Heart right ventricle (tissue), 16 donors: Measurements from ENCODE around the gene CAMSAP3. TPM values are rescaled to one million over a fixed set of nuclear protein-coding genes. Genes with fewer than 3 reads are reported as not detected.

Source experiments
- ATAC-seq, 8 donors: fragments of 200-7000 bp; cut with Tn5 transposase; one replicate each; pipeline ENCODE4 v1.9.1; 2020; ENCODE audit warnings: mild to moderate bottlenecking in 8 of 8, moderate library complexity in 8 of 8, moderate number of reproducible peaks in 1 of 8
- DNase-seq, 2 donors: peaks; one replicate each; pipeline ENCODE4 v3.0.0-alpha.2; 2020
- H3K27ac ChIP-seq, 10 donors: fragments of 200-600 bp; sonication (generic) in 2 of 10; one replicate each; pipeline versions ENCODE4 v1.5.0 to v1.8.0; 2020 to 2022; ENCODE audit warnings: mild to moderate bottlenecking in 3 of 10
- H3K27me3 ChIP-seq, 7 donors: fragments of 200-600 bp; one replicate each; pipeline ENCODE4 v1.8.0; 2021 to 2022; ENCODE audit warnings: mild to moderate bottlenecking in 2 of 7
- H3K36me3 ChIP-seq, 9 donors: fragments of 200-600 bp; sonication (generic) in 1 of 9; one replicate each; pipeline versions ENCODE4 v1.5.0 to v1.8.0; 2020 to 2022; ENCODE audit warnings: mild to moderate bottlenecking in 2 of 9
- H3K4me1 ChIP-seq, 9 donors: fragments of 200-600 bp; sonication (generic) in 1 of 9; one replicate each; pipeline versions ENCODE4 v1.5.0 to v1.8.0; 2020 to 2022; ENCODE audit warnings: mild to moderate bottlenecking in 4 of 9
- H3K4me3 ChIP-seq, 10 donors: fragments of 200-600 bp; sonication (generic) in 2 of 10; one replicate each; pipeline versions ENCODE4 v1.5.0 to v1.8.0; 2020 to 2022; ENCODE audit warnings: mild to moderate bottlenecking in 7 of 10, moderate library complexity in 2 of 10
- H3K9me3 ChIP-seq, 11 donors: fragments of 200-600 bp in 10 of 11; sonication (generic) in 2 of 11; one replicate each; pipeline versions ENCODE4 v1.5.0 to v1.8.0; 2013 to 2022; ENCODE audit warnings: mild to moderate bottlenecking in 2 of 11, control low read depth in 1 of 11, moderate library complexity in 1 of 11
- CTCF ChIP-seq, 9 donors: fragments of 200-600 bp; sonication (generic) in 2 of 9; IDR thresholded peaks; one replicate each; pipeline versions ENCODE4 v1.5.0 to v1.8.0; 2021 to 2022; ENCODE audit warnings: antibody characterized with exemption in 9 of 9, mild to moderate bottlenecking in 5 of 9, moderate library complexity in 1 of 9
- WGBS, 2 donors: extraction: QIAGEN DNeasy Blood & Tissue Kit; methylation state at CpG; one replicate each; pipeline ENCODE4 v1.1.7; 2013; ENCODE audit warnings: inconsistent platforms in 1 of 2; 5-methylcytosine and 5-hydroxymethylcytosine counted together
- intact Hi-C, 10 donors: fragments of 100-400 bp; cut with DNase I; formaldehyde crosslinking; loops; one replicate each; pipeline versions ENCODE4 v1.11.1 to v1.14.2; 2022
- polyA plus RNA-seq, 2 donors: library from polyadenylated mRNA; stranded (reverse); fragments of 200-250 nt; gene quantifications; one replicate each; pipeline ENCODE4 v1.2.3, GENCODE V29; 2013
- total RNA-seq, 10 donors: library from RNA; stranded (reverse); fragmentation: NEBNext Ultra II Directional in 3 of 10; extraction: Animal tissue kit (Norgen Biotek cat#: 25700) in 3 of 10; gene quantifications; one replicate each; pipeline versions ENCODE4 v1.2.1 to v1.2.4, GENCODE V29; 2021 to 2023
- donor health status: Arrhythmogenic right ventricular cardiomyopathy.
- donor health status: ischemic (EF 13 %, LVEDD 7.1; RV severe dilation, severe dysfunction).
- donor health status: healthy with polysubstance abuse.
- donor health status: DM: no; HTN: yes; CAD: no.
- donor health status: DM: no; HTN: no; CAD: no.
- donor health status: ischemic (EF 25% LVEDD 6.9; RV normal size, moderate dysfunction).
- donor health status: ischemic (EF 25% LVEDD 5.7; RV mildly dilated, moderate dysfunction).
- donor health status: healthy.
- donor health status: DM: yes; HTN: yes; CAD: no.
- donor health status: Ischemic cardiomyopathy.
- donor health status: ischemic (EF 35%, LVEDD 5.7; RV mildly dilated, moderate dysfunction).
- donor health status: nonischemic (EF 11% LVEDD 7.7; RV severe dilation, severe dysfunction).
- donor health status: DM: yes; HTN: yes; CAD: no.
- donor health status: PGD.
- donor health status: ischemic (EF 29% LVEDD 5.4; RV normal size, mild dysfunction).
- donor health status: nonischemic (EF 23%, LVEDD 6.1; RV moderate dilation, normal function).

Gene CAMSAP3
- total and polyA plus RNA-seq, 12 donors: 0.03 to 2.0 (median 0.29) TPM

GRCh38 chr19:7605490-7606222, 10.0 kb downstream of the CAMSAP3 start:
- Histone ChIP-seq H3K27ac (no peak overlapping the region), H3K36me3 (no peaks in the 10 kb centered on the region), H3K4me3 (no peak overlapping the region), H3K4me1 (no peaks in the 10 kb centered on the region), H3K9me3 (no peaks in the 10 kb centered on the region), H3K27me3 (peaks cover 0 to 51% (median 31%) of the 10 kb centered on the region in 7 donors)
- 61 to 70% methylated on average over 14 of the region's 14 CpGs for WGBS, 2 donors
- no peak for DNase-seq
- intact Hi-C loops: no loop called here
- no peak for TF ChIP-seq CTCF (IDR thresholded peaks at IDR 0.05)
- ATAC-seq: no peak

GRCh38 chr19:7606289-7606688, 10.6 kb downstream of the CAMSAP3 start:
- 75 to 86% methylated on average over 11 to 17 of the region's 17 CpGs for WGBS, 2 donors
- Histone ChIP-seq H3K27ac (no peak overlapping the region), H3K27me3 (peaks cover 0 to 53% (median 29%) of the 10 kb centered on the region in 7 donors), H3K4me1 (no peaks in the 10 kb centered on the region), H3K36me3 (no peaks in the 10 kb centered on the region), H3K9me3 (no peaks in the 10 kb centered on the region), H3K4me3 (no peak overlapping the region)
- peak in 1 of 8 donors; percentile 11 for ATAC-seq
- no peak for DNase-seq
- intact Hi-C loops: no loop called here
- no peak for TF ChIP-seq CTCF (IDR thresholded peaks at IDR 0.05)

- 67 to 72% methylated on average over 9 to 10 of the region's 10 CpGs for WGBS, 2 donors
- Histone ChIP-seq H3K27ac (no peak overlapping the region), H3K4me1 (no peaks in the 10 kb centered on the region), H3K27me3 (peaks cover 0 to 43% (median 22%) of the 10 kb centered on the region in 7 donors), H3K4me3 (no peak overlapping the region), H3K9me3 (no peaks in the 10 kb centered on the region), H3K36me3 (no peaks in the 10 kb centered on the region)
- TF ChIP-seq CTCF (IDR thresholded peaks at IDR 0.05): no peak
- ATAC-seq (no peak), DNase-seq (no peak)
- intact Hi-C loops: no loop called here
Measured at GRCh38 chr19:7607212-7607873, 11.7 kb downstream of the CAMSAP3 start.

- Histone ChIP-seq H3K4me1 (no peaks in the 10 kb centered on the region), H3K36me3 (no peaks in the 10 kb centered on the region), H3K9me3 (no peaks in the 10 kb centered on the region), H3K27me3 (peaks cover 0 to 36% (median 20%) of the 10 kb centered on the region in 7 donors), H3K4me3 (no peak overlapping the region), H3K27ac (no peak overlapping the region)
- no peak for TF ChIP-seq CTCF (IDR thresholded peaks at IDR 0.05)
- DNase-seq: no peak
- ATAC-seq: no peak
- intact Hi-C loops: no loop called here
- 86 to 88% methylated on average over 25 of the region's 25 CpGs for WGBS, 2 donors
Measured at GRCh38 chr19:7607874-7608560, 12.4 kb downstream of the CAMSAP3 start.
